Astrocyte of the cerebellum (primary cell): ENCODE results near the gene MYH9.

ENCODE experiments used
- DNase-seq: peaks from one replicate; pipeline ENCODE4 v3.0.0-alpha.2; 2011; ENCODE audit warnings: low read depth
- H3K4me3 ChIP-seq: 2 replicates; pipeline ENCODE4 v1.5.1; 2011; ENCODE audit warnings: mild to moderate bottlenecking, low read depth, low read length, moderate library complexity
- CTCF ChIP-seq: IDR thresholded peaks from 2 replicates; pipeline ENCODE4 v1.5.1; 2012; ENCODE audit warnings: low read length, low read depth, moderate library complexity, mild to moderate bottlenecking; ENCODE audit errors: missing control alignments
- in situ Hi-C: cut with HindIII; loops from 2 replicates; pipeline ENCODE4 v1.10.0; 2017; ENCODE audit warnings: low sequenced_read_pairs

Gene MYH9

GRCh38 chr22:36371920-36372319, 15.8 kb downstream of the MYH9 start:
- in situ Hi-C loops: no loop called here
- TF ChIP-seq CTCF: no peak
- DNase-seq: no peak
- no peak overlapping the region for H3K4me3 ChIP-seq

- in situ Hi-C loops: loop anchor here (5.0 to 10.0 kb wide), 2 partner anchors 72 to 95 kb away; no protein-coding TSS in a partner anchor
- peak overlapping the region; percentile 4 for H3K4me3 ChIP-seq
- DNase-seq: no peak
- TF ChIP-seq CTCF: no peak
These were observed 17.6 kb downstream of the MYH9 start for GRCh38 chr22:36369922-36370791.

- peak overlapping the region; percentile 6 for H3K4me3 ChIP-seq
- no peak for DNase-seq
- in situ Hi-C loops: loop anchor here (5.0 to 10.0 kb wide), 2 partner anchors 73 to 96 kb away; no protein-coding TSS in a partner anchor
- TF ChIP-seq CTCF: no peak
These were observed 18.5 kb downstream of the MYH9 start for GRCh38 chr22:36369004-36369921.

GRCh38 chr22:36368359-36368983, 19.3 kb downstream of the MYH9 start:
- no peak for TF ChIP-seq CTCF
- peak; percentile 76 for DNase-seq
- in situ Hi-C loops: loop anchor here (5.0 to 10.0 kb wide), 2 partner anchors 74 to 96 kb away; no protein-coding TSS in a partner anchor
- H3K4me3 ChIP-seq: peak overlapping the region; percentile 6

- DNase-seq: no peak
- TF ChIP-seq CTCF: no peak
- H3K4me3 ChIP-seq: no peak overlapping the region
- in situ Hi-C loops: loop anchor here (5.0 to 10.0 kb wide), 2 partner anchors 75 to 97 kb away; no protein-coding TSS in a partner anchor
These were observed 20.3 kb downstream of the MYH9 start for GRCh38 chr22:36367479-36367878.

- no peak overlapping the region for H3K4me3 ChIP-seq
- in situ Hi-C loops: loop anchor here (5.0 to 10.0 kb wide), 2 partner anchors 75 to 98 kb away; no protein-coding TSS in a partner anchor
These were observed 20.7 kb downstream of the MYH9 start for GRCh38 chr22:36367066-36367465.

More at GRCh38 chr22:36367066-36367465, 20.7 kb downstream of the MYH9 start:
- TF ChIP-seq CTCF: no peak
- no peak for DNase-seq
